ENCODE data around the gene AGBL4. TPM values are rescaled to one million over a fixed set of nuclear protein-coding genes. Genes with fewer than 3 reads are reported as not detected.

AGBL4 gene
- total and polyA plus RNA-seq, 2 experiments from 2014 or later, result not detected

DNA sequence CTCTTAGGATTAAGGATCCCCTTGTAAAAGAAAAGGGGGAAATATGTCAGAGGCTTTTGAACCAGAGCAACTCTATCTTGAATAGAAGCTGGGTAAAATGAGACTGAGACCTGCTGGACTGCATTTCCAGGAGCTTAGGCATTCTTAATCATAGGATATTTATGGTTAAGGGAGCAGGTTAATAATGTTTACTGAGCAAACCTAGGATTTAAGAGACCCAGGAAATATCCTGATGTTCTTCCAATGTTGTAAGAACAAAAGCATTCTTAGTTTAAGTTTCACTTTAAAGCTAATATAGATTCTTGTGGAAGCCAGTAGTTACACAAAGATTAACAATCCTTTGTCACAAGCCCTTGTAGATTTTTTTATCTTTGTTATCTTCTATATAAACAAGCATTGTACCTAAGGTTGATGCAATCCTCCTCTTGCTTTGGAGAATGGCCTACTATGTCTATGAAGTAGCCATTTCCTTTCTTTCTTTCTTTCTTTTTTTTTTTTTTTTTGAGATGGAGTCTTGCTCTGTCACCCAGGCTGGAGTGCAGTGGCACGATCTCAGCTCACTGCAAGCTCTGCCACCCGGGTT is 676.9 kb downstream of the AGBL4 start:
- H3K9me3 ChIP-seq (ENCODE audit: low read depth), result no peaks in the 10 kb centered on the region
- DNase-seq (ENCODE audit: low read depth in 1 of 2, low spot score in 1 of 2), result no peak
- no peak overlapping the region for H3K4me3 ChIP-seq
- TF ChIP-seq, protein P1, sequence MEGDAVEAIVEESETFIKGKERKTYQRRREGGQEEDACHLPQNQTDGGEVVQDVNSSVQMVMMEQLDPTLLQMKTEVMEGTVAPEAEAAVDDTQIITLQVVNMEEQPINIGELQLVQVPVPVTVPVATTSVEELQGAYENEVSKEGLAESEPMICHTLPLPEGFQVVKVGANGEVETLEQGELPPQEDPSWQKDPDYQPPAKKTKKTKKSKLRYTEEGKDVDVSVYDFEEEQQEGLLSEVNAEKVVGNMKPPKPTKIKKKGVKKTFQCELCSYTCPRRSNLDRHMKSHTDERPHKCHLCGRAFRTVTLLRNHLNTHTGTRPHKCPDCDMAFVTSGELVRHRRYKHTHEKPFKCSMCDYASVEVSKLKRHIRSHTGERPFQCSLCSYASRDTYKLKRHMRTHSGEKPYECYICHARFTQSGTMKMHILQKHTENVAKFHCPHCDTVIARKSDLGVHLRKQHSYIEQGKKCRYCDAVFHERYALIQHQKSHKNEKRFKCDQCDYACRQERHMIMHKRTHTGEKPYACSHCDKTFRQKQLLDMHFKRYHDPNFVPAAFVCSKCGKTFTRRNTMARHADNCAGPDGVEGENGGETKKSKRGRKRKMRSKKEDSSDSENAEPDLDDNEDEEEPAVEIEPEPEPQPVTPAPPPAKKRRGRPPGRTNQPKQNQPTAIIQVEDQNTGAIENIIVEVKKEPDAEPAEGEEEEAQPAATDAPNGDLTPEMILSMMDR (IDR thresholded peaks at IDR 0.05; ENCODE audit: low read depth, low read length), result no peak
- no peaks in the 10 kb centered on the region for H3K36me3 ChIP-seq
- H3K27me3 ChIP-seq, result no peaks in the 10 kb centered on the region
- no peak overlapping the region for H3K27ac ChIP-seq
- no peaks in the 10 kb centered on the region for H3K4me1 ChIP-seq (ENCODE audit: low read depth)

DNA sequence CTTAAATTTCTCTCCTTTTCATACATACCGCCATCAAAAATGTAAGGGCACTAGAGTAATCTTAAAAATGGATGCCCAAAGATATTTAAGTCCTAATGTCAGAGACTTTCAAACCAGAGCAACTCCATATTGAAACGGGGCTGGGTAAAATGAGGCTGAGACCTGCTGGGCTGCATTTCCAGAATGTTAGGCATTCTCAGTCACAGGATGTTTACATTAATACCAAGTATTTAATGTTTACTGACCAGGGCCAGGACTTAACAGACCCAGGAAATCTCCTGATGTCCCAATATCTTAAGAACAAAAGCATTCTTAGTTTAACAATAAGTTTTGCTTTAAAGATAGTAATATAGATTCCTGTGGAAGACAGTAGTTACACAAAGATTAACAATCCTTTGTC is 683.2 kb downstream of the AGBL4 start:
- Histone ChIP-seq H3K27me3 (no peaks in the 10 kb centered on the region), H3K4me1 (ENCODE audit: low read depth) (no peaks in the 10 kb centered on the region), H3K4me3 (no peak overlapping the region), H3K36me3 (no peaks in the 10 kb centered on the region), H3K27ac (no peak overlapping the region), H3K9me3 (ENCODE audit: low read depth) (no peaks in the 10 kb centered on the region)
- TF ChIP-seq, protein P1 (IDR thresholded peaks at IDR 0.05; ENCODE audit: low read depth, low read length), result no peak
- DNase-seq (ENCODE audit: low read depth in 1 of 2, low spot score in 1 of 2), result no peak

DNA sequence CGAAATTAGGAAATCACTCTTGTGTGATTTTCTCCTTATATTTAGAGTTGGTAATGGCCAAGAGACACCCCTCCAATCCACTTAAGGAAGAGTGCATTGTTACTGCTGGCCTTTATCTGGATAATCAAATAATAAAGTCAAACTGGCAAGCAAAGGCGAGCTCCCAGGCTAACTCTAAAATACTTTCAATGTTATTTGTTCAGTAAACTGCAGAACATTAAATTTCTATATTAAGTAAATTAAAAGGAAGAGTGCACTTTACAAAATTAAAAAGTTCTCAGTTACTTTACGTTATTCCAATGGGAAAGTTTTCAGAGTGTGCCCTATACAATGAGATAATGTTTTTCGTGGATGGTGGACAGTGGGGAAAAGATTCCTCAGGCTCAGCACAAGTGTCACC is 684.7 kb downstream of the AGBL4 start:
- no peak for DNase-seq (ENCODE audit: low read depth in 1 of 2, low spot score in 1 of 2)
- Histone ChIP-seq H3K9me3 (ENCODE audit: low read depth) (no peaks in the 10 kb centered on the region), H3K4me1 (ENCODE audit: low read depth) (no peaks in the 10 kb centered on the region), H3K27ac (no peak overlapping the region), H3K36me3 (no peaks in the 10 kb centered on the region), H3K27me3 (no peaks in the 10 kb centered on the region), H3K4me3 (no peak overlapping the region)
- TF ChIP-seq, protein P1 (IDR thresholded peaks at IDR 0.05; ENCODE audit: low read depth, low read length), result no peak

DNA sequence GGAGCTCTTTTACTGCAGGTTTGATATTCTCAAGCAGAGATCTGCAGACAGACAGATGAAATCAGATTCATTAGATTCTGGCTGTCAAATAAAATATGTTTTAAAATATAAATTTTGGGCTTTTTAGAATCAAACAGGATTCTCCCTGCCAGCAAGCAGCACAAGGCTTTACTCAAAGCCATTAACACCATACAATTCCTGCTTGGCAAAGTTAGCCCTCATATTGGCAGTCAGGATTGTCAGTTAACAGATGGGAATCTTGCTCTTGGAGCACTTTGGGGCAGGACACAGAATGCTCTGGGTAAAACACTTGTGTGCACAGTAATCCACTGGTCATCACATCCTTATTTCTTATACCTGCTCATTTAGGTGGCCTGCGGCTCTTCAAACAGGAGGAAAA is 686.5 kb downstream of the AGBL4 start:
- no peaks in the 10 kb centered on the region for H3K9me3 ChIP-seq (ENCODE audit: low read depth)
- no peak for DNase-seq (ENCODE audit: low read depth in 1 of 2, low spot score in 1 of 2)
- TF ChIP-seq, protein P1 (IDR thresholded peaks at IDR 0.05; ENCODE audit: low read depth, low read length), result no peak

DNA sequence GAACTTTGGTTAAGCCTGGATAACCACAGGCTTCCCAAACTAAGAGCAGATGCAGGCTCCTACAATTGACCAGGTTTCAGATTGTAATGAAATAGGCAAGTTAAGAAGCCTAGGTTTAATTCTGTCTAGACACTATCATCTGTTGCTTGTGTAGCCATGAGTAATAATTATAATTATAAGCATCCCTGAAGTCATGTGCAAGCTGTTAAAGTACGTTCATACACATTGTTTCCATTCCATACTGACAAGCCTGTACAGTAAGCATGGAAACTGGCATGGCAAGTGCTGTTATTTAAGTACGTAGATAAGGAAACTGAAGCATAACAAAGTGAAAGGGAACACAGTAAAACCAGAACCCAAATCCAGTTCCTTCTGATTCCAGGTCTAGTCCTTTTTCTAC is 689.8 kb downstream of the AGBL4 start:
- H3K27ac ChIP-seq, result no peak overlapping the region
- H3K36me3 ChIP-seq, result no peaks in the 10 kb centered on the region
- no peaks in the 10 kb centered on the region for H3K27me3 ChIP-seq
- H3K4me1 ChIP-seq (ENCODE audit: low read depth), result no peaks in the 10 kb centered on the region
- TF ChIP-seq, protein P1 (IDR thresholded peaks at IDR 0.05; ENCODE audit: low read depth, low read length), result no peak
- no peak for DNase-seq (ENCODE audit: low read depth in 1 of 2, low spot score in 1 of 2)
- H3K9me3 ChIP-seq (ENCODE audit: low read depth), result no peaks in the 10 kb centered on the region
- H3K4me3 ChIP-seq, result no peak overlapping the region

More for the DNA sequence above, 686.5 kb downstream of the AGBL4 start:
- H3K4me3 ChIP-seq, result no peak overlapping the region
- H3K27me3 ChIP-seq, result no peaks in the 10 kb centered on the region
- no peaks in the 10 kb centered on the region for H3K4me1 ChIP-seq (ENCODE audit: low read depth)
- no peak overlapping the region for H3K27ac ChIP-seq
- H3K36me3 ChIP-seq, result no peaks in the 10 kb centered on the region

Measured in cardiac muscle cell (in vitro differentiated cells and primary cell).